Body of pancreas (tissue), 4 donors: ENCODE data around the gene MLLT10.

Source experiments
- CTCF ChIP-seq, 7 experiments: fragments of 450-650 bp in 4 of 7; fragments of 200-600 bp in 3 of 7; sonication (generic) in 3 of 7; IDR thresholded peaks; one replicate each; pipeline ENCODE4 v1.5.1; 2016 to 2019; ENCODE audit warnings: antibody characterized with exemption in 7 of 7
- POLR2A ChIP-seq, 3 donors: fragments of 450-650 bp; IDR thresholded peaks; one replicate each; pipeline ENCODE4 v1.6.1; 2016; ENCODE audit warnings: antibody characterized with exemption in 3 of 3, mild to moderate bottlenecking in 2 of 3

DNA sequence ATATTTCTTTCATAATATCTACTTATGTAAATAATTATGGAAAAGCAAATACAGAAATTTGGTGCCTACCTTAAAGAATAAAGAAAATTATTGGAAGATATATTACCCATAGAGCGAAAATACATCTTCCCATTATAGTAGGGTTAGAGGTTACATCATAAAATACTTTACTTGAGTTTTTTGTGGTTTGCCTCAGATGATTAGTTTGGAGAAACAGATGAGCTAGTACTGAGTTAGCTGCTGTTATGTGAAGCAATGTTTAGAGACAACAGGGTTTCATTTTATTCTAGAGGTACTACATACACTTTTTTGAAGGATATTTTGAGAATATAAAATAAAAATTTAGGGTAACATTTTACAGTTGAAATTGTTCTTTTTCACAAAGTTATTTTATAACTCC lies 2.9 kb upstream of the MLLT10 start:
- no peak for TF ChIP-seq CTCF (IDR thresholded peaks at IDR 0.05)
- TF ChIP-seq POLR2A (IDR thresholded peaks at IDR 0.05), result no peak
